A673 (cell line): ENCODE measurements around the gene ATIC. TPM values are rescaled to one million over a fixed set of nuclear protein-coding genes. Genes with fewer than 3 reads are reported as not detected.
A peak's percentile ranks its signal among the peaks of the same experiment; 100 is the strongest.

Experiments used
- BruUV-seq: library from RNA; stranded (reverse); fragments of 400-500 nt; replicated peaks from 2 replicates; lab custom pipeline; 2021; lab: Mats Ljungman, UMichigan
- CTCF ChIA-PET: fragments of 300-600 bp; sonication (Branson Sonifier 250); formaldehyde crosslinking; loops from one replicate; lab custom pipeline; 2022; ENCODE audit warnings: antibody characterized with exemption; lab: Charles Lee
- POLR2A ChIA-PET: fragments of 300-600 bp; sonication (Branson Sonifier 250); formaldehyde crosslinking; loops from one replicate; lab custom pipeline; 2022; ENCODE audit warnings: antibody characterized with exemption; ENCODE audit not compliant: low non-redundant PET; lab: Charles Lee
- DNase-seq: peaks from one replicate; pipeline ENCODE4 v3.0.0-alpha.2; 2015; ENCODE audit warnings: low spot score
- H3K27ac ChIP-seq: fragments of 200-600 bp; sonication (generic); 2 replicates; pipeline ENCODE4 v1.5.1; 2016; ENCODE audit warnings: mixed run types, low read depth, mild to moderate bottlenecking, mixed read lengths, antibody characterized with exemption, low read length; ENCODE audit not compliant: poor library complexity, severe bottlenecking
- H3K27me3 ChIP-seq: fragments of 200-600 bp; sonication (generic); replicated peaks from 2 replicates; pipeline ENCODE4 v1.6.1; 2017; ENCODE audit warnings: mixed run types, low read depth, mild to moderate bottlenecking, mixed read lengths, antibody characterized with exemption, low read length; ENCODE audit not compliant: insufficient read depth, poor library complexity
- H3K36me3 ChIP-seq: fragments of 200-600 bp; sonication (generic); 2 replicates; pipeline ENCODE4 v1.6.1; 2016; ENCODE audit warnings: mixed run types, mild to moderate bottlenecking, mixed read lengths, antibody characterized with exemption, low read length; ENCODE audit not compliant: insufficient read depth, poor library complexity, severe bottlenecking
- H3K4me1 ChIP-seq: fragments of 200-600 bp; sonication (generic); 2 replicates; pipeline ENCODE4 v1.6.1; 2017; ENCODE audit warnings: mixed run types, mild to moderate bottlenecking, mixed read lengths, antibody characterized with exemption, low read length; ENCODE audit not compliant: insufficient read depth, poor library complexity, severe bottlenecking
- H3K4me3 ChIP-seq: fragments of 200-600 bp; sonication (generic); 2 replicates; pipeline ENCODE4 v1.5.1; 2016; ENCODE audit warnings: low read depth, mixed run types, mild to moderate bottlenecking, mixed read lengths, low read length; ENCODE audit not compliant: poor library complexity, severe bottlenecking
- H3K9me3 ChIP-seq: fragments of 200-600 bp; sonication (generic); 2 replicates; pipeline ENCODE4 v1.6.1; 2016; ENCODE audit warnings: mixed run types, low read depth, mild to moderate bottlenecking, mixed read lengths, antibody characterized with exemption, low read length; ENCODE audit not compliant: poor library complexity, severe bottlenecking
- CTCF ChIP-seq: fragments of 300-800, 200-600 bp; sonication (generic); conservative IDR thresholded peaks from 2 replicates; pipeline ENCODE4 v1.5.1; 2017; ENCODE audit warnings: low read depth, mild to moderate bottlenecking, antibody characterized with exemption, low read length, moderate library complexity, mixed read lengths
- EZH2 ChIP-seq: fragments of 200-600 bp; sonication (generic); IDR thresholded peaks from 2 replicates; pipeline ENCODE4 v1.6.1; 2017; ENCODE audit warnings: borderline replicate concordance, low read depth, mild to moderate bottlenecking, mixed read lengths, antibody characterized with exemption, low read length; ENCODE audit not compliant: poor library complexity, severe bottlenecking
- intact Hi-C: fragments of 100-400 bp; cut with micrococcal nuclease; formaldehyde crosslinking; loops from one replicate; pipeline ENCODE4 v1.10.0; 2022; ENCODE audit not compliant: unreplicated experiment
- total RNA-seq: library from RNA; stranded (reverse); gene quantifications from 2 replicates; pipeline ENCODE4 v1.2.3, GENCODE V29; 2021

Gene ATIC
- total RNA-seq, 1 experiment from 2014 or later: 328 TPM

- DNase-seq: no peak
- ChIA-PET CTCF (no interaction called here), POLR2A (no interaction called here)
- TF ChIP-seq EZH2: no peak
- no peak for TF ChIP-seq CTCF
- BruUV-seq: no TSS peak
- intact Hi-C loops: no loop called here
- Histone ChIP-seq H3K27ac (peak overlapping the region; percentile 41), H3K9me3 (no peaks in the 10 kb centered on the region), H3K36me3 (peaks cover 100% of the 10 kb centered on the region), H3K4me3 (no peak overlapping the region), H3K4me1 (no peaks in the 10 kb centered on the region), H3K27me3 (no peaks in the 10 kb centered on the region)
Observed at GRCh38 chr2:215378045-215378444, 66.2 kb downstream of the ATIC start.

- TF ChIP-seq CTCF (no peak), EZH2 (no peak)
- intact Hi-C loops: no loop called here
- no peaks in the 10 kb centered on the region for H3K9me3 ChIP-seq
- ChIA-PET CTCF (interaction anchor here (0.6 kb wide), 1 partner anchor 26 kb away, joined by 3 read pairs; no protein-coding TSS in a partner anchor), POLR2A (no interaction called here)
- no TSS peak for BruUV-seq
- H3K27me3 ChIP-seq: no peaks in the 10 kb centered on the region
- no peak overlapping the region for H3K27ac ChIP-seq
- H3K36me3 ChIP-seq: peaks cover 100% of the 10 kb centered on the region
- DNase-seq: no peak
- H3K4me1 ChIP-seq: no peaks in the 10 kb centered on the region
- no peak overlapping the region for H3K4me3 ChIP-seq
Observed at GRCh38 chr2:215379039-215379438, 67.2 kb downstream of the ATIC start.

- TF ChIP-seq EZH2 (no peak), CTCF (no peak)
- no peak for DNase-seq
- Histone ChIP-seq H3K27ac (no peak overlapping the region), H3K4me1 (no peaks in the 10 kb centered on the region), H3K9me3 (no peaks in the 10 kb centered on the region), H3K4me3 (no peak overlapping the region), H3K27me3 (no peaks in the 10 kb centered on the region), H3K36me3 (peaks cover 100% of the 10 kb centered on the region)
- CTCF ChIA-PET: no interaction called here
- POLR2A ChIA-PET: interaction anchor here (0.6 kb wide), 1 partner anchor 183 kb away, joined by 3 read pairs; no protein-coding TSS in a partner anchor
- intact Hi-C loops: loop anchor here (5.0 kb wide), 1 partner anchor 42 kb away; no protein-coding TSS in a partner anchor
- TSS peak; percentile 18 for BruUV-seq
Observed at GRCh38 chr2:215379948-215380347, 68.1 kb downstream of the ATIC start.
